B cell (primary cell): Measurements from ENCODE around the gene MRPL17. TPM values are rescaled to one million over a fixed set of nuclear protein-coding genes. Genes with fewer than 3 reads are reported as not detected.

Experiments
- ATAC-seq: fragments of 200-7000 bp; cut with Tn5 transposase; one replicate; pipeline ENCODE4 v1.10.0; 2021; ENCODE audit warnings: low read depth, mild to moderate bottlenecking, moderate number of reproducible peaks, moderate library complexity
- CTCF ChIA-PET: fragments of 350-600 bp; sonication (Branson Sonifier 250); formaldehyde crosslinking; loops from one replicate; lab custom pipeline; 2021; ENCODE audit warnings: antibody characterized with exemption, inconsistent platforms; lab: Charles Lee
- POLR2A ChIA-PET: fragments of 350-600 bp; sonication (Branson Sonifier 250); formaldehyde crosslinking; loops from one replicate; lab custom pipeline; 2021; ENCODE audit warnings: antibody characterized with exemption; lab: Charles Lee
- DNase-seq: peaks from one replicate; pipeline ENCODE4 v3.0.0; 2013
- H2AFZ ChIP-seq: 2 replicates; pipeline ENCODE4 v1.6.1; 2012; ENCODE audit warnings: mild to moderate bottlenecking, low read depth, low read length; ENCODE audit not compliant: insufficient read depth, poor library complexity, severe bottlenecking
- H3K27ac ChIP-seq, 2 donors: 1 replicate in 1 of 2; 2 replicates in 1 of 2; pipeline ENCODE4 v1.5.1; 2012 to 2013; ENCODE audit warnings: low read length in 2 of 2, mild to moderate bottlenecking in 2 of 2, moderate library complexity in 1 of 2
- H3K27me3 ChIP-seq, 4 experiments: fragments of 200-600 bp in 1 of 4; sonication (generic) in 1 of 4; replicated peaks in 1 of 4; 1 replicate in 2 of 4; 2 replicates in 2 of 4; pipeline versions ENCODE4 v1.6.1 to v1.7.0; 2013 to 2016; ENCODE audit warnings: low read length in 3 of 4, mild to moderate bottlenecking in 2 of 4, mixed read lengths in 1 of 4, moderate library complexity in 1 of 4; ENCODE audit not compliant: insufficient read depth in 4 of 4, control insufficient read depth in 3 of 4; ENCODE audit errors: control extremely low read depth in 1 of 4
- H3K36me3 ChIP-seq, 2 experiments: replicated peaks in 1 of 2; 1 replicate in 1 of 2; 2 replicates in 1 of 2; pipeline versions ENCODE4 v1.6.1 to v1.7.1; 2013; ENCODE audit warnings: low read length in 1 of 2; ENCODE audit not compliant: insufficient read depth in 2 of 2, control insufficient read depth in 1 of 2; ENCODE audit errors: control extremely low read depth in 1 of 2, extremely low read depth in 1 of 2
- H3K4me1 ChIP-seq, 2 donors: fragments of 200-600 bp in 1 of 2; sonication (generic) in 1 of 2; 1 replicate in 1 of 2; 2 replicates in 1 of 2; pipeline versions ENCODE4 v1.5.1 to v1.6.1; 2013 to 2017; ENCODE audit warnings: low read length in 2 of 2; ENCODE audit not compliant: control insufficient read depth in 2 of 2, insufficient read depth in 2 of 2
- H3K4me2 ChIP-seq: replicated peaks from 2 replicates; pipeline ENCODE3; 2012; ENCODE audit warnings: mild to moderate bottlenecking, low read depth, low read length; ENCODE audit not compliant: poor library complexity, severe bottlenecking
- H3K4me3 ChIP-seq, 5 experiments: fragments of 200-600 bp in 1 of 5; sonication (generic) in 1 of 5; 1 replicate in 3 of 5; 2 replicates in 2 of 5; pipeline versions ENCODE4 v1.5.1 to v1.7.0; 2011 to 2016; ENCODE audit warnings: low read length in 4 of 5, mild to moderate bottlenecking in 4 of 5, low read depth in 2 of 5, control low read depth in 1 of 5, moderate library complexity in 1 of 5; ENCODE audit not compliant: insufficient read depth in 1 of 5; ENCODE audit errors: control extremely low read depth in 1 of 5, extremely low read depth in 1 of 5
- H3K79me2 ChIP-seq: fragments of 200-600 bp; sonication (generic); one replicate; pipeline ENCODE4 v1.6.0; 2016; ENCODE audit warnings: low read length; ENCODE audit not compliant: control insufficient read depth, insufficient read depth
- H3K9ac ChIP-seq: fragments of 200-600 bp; sonication (generic); 2 replicates; pipeline ENCODE4 v1.6.1; 2017; ENCODE audit warnings: mild to moderate bottlenecking, low read length, moderate library complexity
- H3K9me3 ChIP-seq, 3 donors: one replicate each; pipeline versions ENCODE4 v1.6.1 to v1.7.1; 2013; ENCODE audit warnings: low read length in 2 of 3; ENCODE audit not compliant: control insufficient read depth in 2 of 3, insufficient read depth in 1 of 3; ENCODE audit errors: control extremely low read depth in 1 of 3
- H4K20me1 ChIP-seq: 2 replicates; pipeline ENCODE4 v1.6.0; 2012; ENCODE audit warnings: mild to moderate bottlenecking, low read length; ENCODE audit not compliant: insufficient read depth, control insufficient read depth, poor library complexity, severe bottlenecking
- H3K27ac Mint-ChIP-seq: one replicate; pipeline ENCODE4 v1.8.0; 2021; ENCODE audit warnings: mixed read lengths
- H3K27me3 Mint-ChIP-seq: one replicate; pipeline ENCODE4 v1.8.0; 2021; ENCODE audit warnings: mixed read lengths
- H3K4me1 Mint-ChIP-seq: one replicate; pipeline ENCODE4 v1.8.0; 2021; ENCODE audit warnings: mixed read lengths
- H3K4me3 Mint-ChIP-seq: one replicate; pipeline ENCODE4 v1.8.0; 2021; ENCODE audit warnings: mixed read lengths
- H3K9me3 Mint-ChIP-seq: one replicate; pipeline ENCODE4 v1.8.0; 2022; ENCODE audit warnings: mixed read lengths; ENCODE audit not compliant: insufficient read depth
- EZH2 ChIP-seq: IDR thresholded peaks from 2 replicates; pipeline ENCODE4 v1.6.1; 2012; ENCODE audit warnings: borderline replicate concordance, low read depth, mild to moderate bottlenecking, moderate library complexity, low read length; ENCODE audit not compliant: insufficient read depth, poor library complexity, severe bottlenecking
- WGBS: methylation state at CpG from one replicate; pipeline ENCODE4 v1.1.5; 2013; ENCODE audit warnings: missing lambda C conversion rate; ENCODE audit not compliant: insufficient coverage; 5-methylcytosine and 5-hydroxymethylcytosine counted together
- intact Hi-C: fragments of 100-400 bp; cut with micrococcal nuclease; formaldehyde crosslinking; loops from one replicate; pipeline ENCODE4 v1.10.0; 2022
- polyA plus RNA-seq: library from polyadenylated mRNA; depleted of rRNA; stranded (reverse); fragments of >200 nt; gene quantifications from 2 replicates; pipeline ENCODE4 v1.2.3, GENCODE V29; 2012
- total RNA-seq, 2 donors: library from RNA; stranded (reverse); fragments of 120-200 nt in 1 of 2; gene quantifications; 1 replicate in 1 of 2; 2 replicates in 1 of 2; pipeline versions ENCODE4 v1.2.3 to v1.2.4, GENCODE V29; 2013 to 2022
- TF ChIP-seq, protein P1 (sequence below): fragments of 200-600 bp; IDR thresholded peaks from one replicate; pipeline ENCODE4 v1.8.0; 2022; ENCODE audit warnings: antibody characterized with exemption, mild to moderate bottlenecking

MRPL17 gene
- total and polyA plus RNA-seq, 2 donors (not counting 1 experiment from before 2014, with no cell fraction given), result 9.9 to 18.2 TPM

DNA sequence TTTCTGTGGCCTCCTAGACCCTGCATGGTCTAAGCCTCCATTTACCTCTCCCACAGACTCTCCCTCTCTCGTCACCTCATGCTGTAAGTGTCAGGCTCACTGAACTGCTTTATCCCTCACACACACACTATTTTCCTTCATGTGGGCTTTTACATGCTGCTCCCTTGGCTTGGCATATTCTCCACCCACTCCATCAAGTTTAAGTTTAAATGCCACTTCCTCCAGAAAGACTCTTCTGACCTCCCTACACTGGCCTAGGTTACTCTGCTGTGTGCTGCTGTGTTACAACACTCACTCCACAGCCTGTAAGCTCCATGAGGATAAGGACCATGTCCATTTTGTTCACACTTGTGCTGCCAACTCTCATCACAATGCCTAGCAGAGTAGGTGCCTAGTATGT is 30.0 kb downstream of the MRPL17 start:
- Histone ChIP-seq H3K4me1 (peaks cover 15 to 19% of the 10 kb centered on the region in 2 donors), H3K9me3 (no peaks in the 10 kb centered on the region), H3K27me3 (peaks cover 0 to 19% (median 12%) of the 10 kb centered on the region in 4 experiments), H3K36me3 (no peaks in the 10 kb centered on the region), H2AFZ (no peak overlapping the region), H3K4me3 (no peak overlapping the region), H3K79me2 (no peaks in the 10 kb centered on the region), H4K20me1 (no peaks in the 10 kb centered on the region), H3K9ac (no peak overlapping the region), H3K4me2 (no peak overlapping the region), H3K27ac (no peak overlapping the region)
- CTCF ChIA-PET, result interaction anchor here (1.3 to 2.8 kb wide), 2 partner anchors 13 to 122 kb away, joined by 3 to 9 read pairs; no protein-coding TSS in a partner anchor
- WGBS, result 80% methylated on average over 1 of the region's 1 CpG
- H3K27me3 Mint-ChIP-seq, result peaks cover 13% of the 10 kb centered on the region
- no peak overlapping the region for H3K27ac Mint-ChIP-seq
- peaks cover 9% of the 10 kb centered on the region for H3K4me1 Mint-ChIP-seq
- ATAC-seq (no peak), DNase-seq (no peak)
- POLR2A ChIA-PET, result no interaction called here
- no peaks in the 10 kb centered on the region for H3K9me3 Mint-ChIP-seq
- TF ChIP-seq EZH2, result no peak
- TF ChIP-seq, protein P1, sequence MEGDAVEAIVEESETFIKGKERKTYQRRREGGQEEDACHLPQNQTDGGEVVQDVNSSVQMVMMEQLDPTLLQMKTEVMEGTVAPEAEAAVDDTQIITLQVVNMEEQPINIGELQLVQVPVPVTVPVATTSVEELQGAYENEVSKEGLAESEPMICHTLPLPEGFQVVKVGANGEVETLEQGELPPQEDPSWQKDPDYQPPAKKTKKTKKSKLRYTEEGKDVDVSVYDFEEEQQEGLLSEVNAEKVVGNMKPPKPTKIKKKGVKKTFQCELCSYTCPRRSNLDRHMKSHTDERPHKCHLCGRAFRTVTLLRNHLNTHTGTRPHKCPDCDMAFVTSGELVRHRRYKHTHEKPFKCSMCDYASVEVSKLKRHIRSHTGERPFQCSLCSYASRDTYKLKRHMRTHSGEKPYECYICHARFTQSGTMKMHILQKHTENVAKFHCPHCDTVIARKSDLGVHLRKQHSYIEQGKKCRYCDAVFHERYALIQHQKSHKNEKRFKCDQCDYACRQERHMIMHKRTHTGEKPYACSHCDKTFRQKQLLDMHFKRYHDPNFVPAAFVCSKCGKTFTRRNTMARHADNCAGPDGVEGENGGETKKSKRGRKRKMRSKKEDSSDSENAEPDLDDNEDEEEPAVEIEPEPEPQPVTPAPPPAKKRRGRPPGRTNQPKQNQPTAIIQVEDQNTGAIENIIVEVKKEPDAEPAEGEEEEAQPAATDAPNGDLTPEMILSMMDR, result no peak
- no peak overlapping the region for H3K4me3 Mint-ChIP-seq
- intact Hi-C loops, result no loop called here

DNA sequence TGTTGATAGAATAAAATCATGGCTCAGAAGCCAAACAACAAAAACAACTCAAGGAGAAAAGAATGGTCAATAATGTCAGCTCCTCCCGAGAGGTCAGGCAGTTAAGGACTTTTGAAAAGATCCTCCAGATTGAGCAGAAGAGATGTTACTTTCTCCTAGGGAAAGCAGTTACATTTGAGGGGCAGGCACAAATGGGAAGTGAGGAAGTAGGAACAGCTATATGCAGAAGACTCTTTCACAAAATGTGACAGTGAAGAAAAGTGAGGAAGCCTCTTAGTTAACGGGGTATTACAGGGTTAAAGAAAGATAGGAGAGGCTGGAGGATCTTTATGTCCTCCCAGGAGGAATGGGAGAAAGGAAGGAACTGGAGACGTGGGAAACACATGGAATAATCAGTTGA is 31.0 kb downstream of the MRPL17 start:
- no peak overlapping the region for H3K4me3 ChIP-seq
- H3K4me2 ChIP-seq, result no peak overlapping the region
- H3K27me3 Mint-ChIP-seq, result peaks cover 12% of the 10 kb centered on the region

More for the DNA sequence above, 31.0 kb downstream of the MRPL17 start:
- intact Hi-C loops, result no loop called here
- H3K36me3 ChIP-seq, result no peaks in the 10 kb centered on the region
- no peaks in the 10 kb centered on the region for H3K9me3 ChIP-seq
- peaks cover 9% of the 10 kb centered on the region for H3K4me1 Mint-ChIP-seq
- TF ChIP-seq EZH2, result no peak
- TF ChIP-seq, protein P1, result no peak
- no peak overlapping the region for H3K27ac Mint-ChIP-seq
- H3K27me3 ChIP-seq, result peaks cover 0 to 19% (median 12%) of the 10 kb centered on the region in 4 experiments
- no peak overlapping the region for H3K27ac ChIP-seq
- no peak overlapping the region for H2AFZ ChIP-seq
- H3K4me3 Mint-ChIP-seq, result no peak overlapping the region
- ChIA-PET CTCF (interaction anchor here (1.3 to 2.8 kb wide), 3 partner anchors 13 to 121 kb away, joined by 3 to 9 read pairs (median 5); partner anchors contain the start of gene ILK), POLR2A (no interaction called here)
- H3K9ac ChIP-seq, result no peak overlapping the region
- ATAC-seq, result no peak
- 79% methylated on average over 2 of the region's 3 CpGs for WGBS
- H3K79me2 ChIP-seq, result no peaks in the 10 kb centered on the region
- no peaks in the 10 kb centered on the region for H4K20me1 ChIP-seq
- H3K9me3 Mint-ChIP-seq, result no peaks in the 10 kb centered on the region
- no peak for DNase-seq
- H3K4me1 ChIP-seq, result peaks cover 24 to 28% of the 10 kb centered on the region in 2 donors
